Omental fat pad (tissue), 4 donors: Measurements from ENCODE around the gene DCTN2. TPM values are rescaled to one million over a fixed set of nuclear protein-coding genes. Genes with fewer than 3 reads are reported as not detected.
"Not testable (repeated sequence)": the region's sequence is repeated elsewhere in the genome, so short reads cannot be mapped to it uniquely, and the experiment has no call there.

ENCODE experiments used
- ATAC-seq: fragments of 150-250 bp; one replicate; pipeline ENCODE4 v1.9.1; 2016; ENCODE audit warnings: mild to moderate bottlenecking, moderate library complexity; ENCODE audit not compliant: low FRiP score
- DNase-seq: peaks from one replicate; pipeline ENCODE4 v3.0.0-alpha.2; 2019; ENCODE audit warnings: low spot score
- CTCF ChIP-seq, 3 donors: fragments of 450-650 bp; IDR thresholded peaks; one replicate each; pipeline ENCODE4 v1.5.1; 2016 to 2017; ENCODE audit warnings: antibody characterized with exemption in 3 of 3, mild to moderate bottlenecking in 3 of 3, moderate library complexity in 2 of 3
- total RNA-seq, 4 donors: library from RNA; depleted of rRNA; stranded (reverse); fragments of >200 nt; gene quantifications; one replicate each; pipeline ENCODE4 v1.1.0, GENCODE V29; 2016

DCTN2 gene
- total RNA-seq, 4 donors from 2014 or later = 96.0 to 134 (median 123) TPM

GRCh38 chr12:57576613-57577160 lies 29.7 kb upstream of the DCTN2 start:
- ATAC-seq (no peak), DNase-seq (no peak)
- TF ChIP-seq CTCF (IDR thresholded peaks at IDR 0.05) = no peak

GRCh38 chr12:57575771-57576612 lies 29.0 kb upstream of the DCTN2 start:
- DNase-seq (no peak), ATAC-seq (no peak)
- TF ChIP-seq CTCF (IDR thresholded peaks at IDR 0.05) = no peak

- TF ChIP-seq CTCF (IDR thresholded peaks at IDR 0.05) = no peak
- ATAC-seq (no peak), DNase-seq (no peak)
Observed at GRCh38 chr12:57574795-57575194, 27.8 kb upstream of the DCTN2 start.

- TF ChIP-seq CTCF (IDR thresholded peaks at IDR 0.05) = no peak
- no peak for DNase-seq
- ATAC-seq = no peak
Observed at GRCh38 chr12:57571926-57572762, 25.2 kb upstream of the DCTN2 start.

GRCh38 chr12:57570438-57570837 lies 23.4 kb upstream of the DCTN2 start:
- not testable (repeated sequence) for ATAC-seq

GRCh38 chr12:57569858-57570257 lies 22.9 kb upstream of the DCTN2 start:
- ATAC-seq (no peak), DNase-seq (no peak)
- no peak for TF ChIP-seq CTCF (IDR thresholded peaks at IDR 0.05)

More at GRCh38 chr12:57570438-57570837, 23.4 kb upstream of the DCTN2 start:
- not testable (repeated sequence) for DNase-seq

- ATAC-seq (no peak), DNase-seq (no peak)
- TF ChIP-seq CTCF (IDR thresholded peaks at IDR 0.05) = no peak
Observed at GRCh38 chr12:57568838-57569237, 21.8 kb upstream of the DCTN2 start.
